Retinal pigment epithelial cell (primary cell): ENCODE data around the gene DENND1B.
A peak's percentile ranks its signal among the peaks of the same experiment; 100 is the strongest.
"Not testable (repeated sequence)": the region's sequence is repeated elsewhere in the genome, so short reads cannot be mapped to it uniquely, and the experiment has no call there.

Experiments
- DNase-seq: peaks from one replicate; pipeline ENCODE4 v3.0.0-alpha.2; 2010; ENCODE audit warnings: low read depth
- H3K4me3 ChIP-seq: 2 replicates; pipeline ENCODE4 v1.5.1; 2011; ENCODE audit warnings: mild to moderate bottlenecking, low read length, control low read depth, moderate library complexity
- TF ChIP-seq, protein P1 (sequence below): conservative IDR thresholded peaks from 2 replicates; pipeline ENCODE4 v1.5.1; 2011; ENCODE audit warnings: low read depth, low read length, control low read depth, inconsistent platforms

Gene DENND1B

DNA sequence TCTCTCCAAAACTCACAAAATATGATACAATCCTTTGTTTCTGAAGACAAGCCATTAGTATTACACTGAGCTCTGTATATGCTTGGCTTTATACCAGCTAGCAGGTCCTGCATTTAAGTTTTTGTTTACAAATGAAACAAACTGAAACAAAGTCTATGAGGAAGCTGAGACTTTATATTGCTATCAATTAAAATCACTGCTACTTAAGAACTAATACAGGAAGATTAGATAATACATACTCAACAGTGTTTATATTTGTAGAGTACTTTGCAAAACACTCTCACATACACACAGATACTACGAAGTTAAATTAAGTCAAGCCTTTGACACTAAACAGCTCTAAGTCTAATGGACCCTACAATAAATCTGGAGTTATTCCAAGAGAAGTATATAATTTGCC lies 259.9 kb downstream of the DENND1B start:
- TF ChIP-seq, protein P1, sequence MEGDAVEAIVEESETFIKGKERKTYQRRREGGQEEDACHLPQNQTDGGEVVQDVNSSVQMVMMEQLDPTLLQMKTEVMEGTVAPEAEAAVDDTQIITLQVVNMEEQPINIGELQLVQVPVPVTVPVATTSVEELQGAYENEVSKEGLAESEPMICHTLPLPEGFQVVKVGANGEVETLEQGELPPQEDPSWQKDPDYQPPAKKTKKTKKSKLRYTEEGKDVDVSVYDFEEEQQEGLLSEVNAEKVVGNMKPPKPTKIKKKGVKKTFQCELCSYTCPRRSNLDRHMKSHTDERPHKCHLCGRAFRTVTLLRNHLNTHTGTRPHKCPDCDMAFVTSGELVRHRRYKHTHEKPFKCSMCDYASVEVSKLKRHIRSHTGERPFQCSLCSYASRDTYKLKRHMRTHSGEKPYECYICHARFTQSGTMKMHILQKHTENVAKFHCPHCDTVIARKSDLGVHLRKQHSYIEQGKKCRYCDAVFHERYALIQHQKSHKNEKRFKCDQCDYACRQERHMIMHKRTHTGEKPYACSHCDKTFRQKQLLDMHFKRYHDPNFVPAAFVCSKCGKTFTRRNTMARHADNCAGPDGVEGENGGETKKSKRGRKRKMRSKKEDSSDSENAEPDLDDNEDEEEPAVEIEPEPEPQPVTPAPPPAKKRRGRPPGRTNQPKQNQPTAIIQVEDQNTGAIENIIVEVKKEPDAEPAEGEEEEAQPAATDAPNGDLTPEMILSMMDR, result no peak
- no peak for DNase-seq
- H3K4me3 ChIP-seq, result no peak overlapping the region

DNA sequence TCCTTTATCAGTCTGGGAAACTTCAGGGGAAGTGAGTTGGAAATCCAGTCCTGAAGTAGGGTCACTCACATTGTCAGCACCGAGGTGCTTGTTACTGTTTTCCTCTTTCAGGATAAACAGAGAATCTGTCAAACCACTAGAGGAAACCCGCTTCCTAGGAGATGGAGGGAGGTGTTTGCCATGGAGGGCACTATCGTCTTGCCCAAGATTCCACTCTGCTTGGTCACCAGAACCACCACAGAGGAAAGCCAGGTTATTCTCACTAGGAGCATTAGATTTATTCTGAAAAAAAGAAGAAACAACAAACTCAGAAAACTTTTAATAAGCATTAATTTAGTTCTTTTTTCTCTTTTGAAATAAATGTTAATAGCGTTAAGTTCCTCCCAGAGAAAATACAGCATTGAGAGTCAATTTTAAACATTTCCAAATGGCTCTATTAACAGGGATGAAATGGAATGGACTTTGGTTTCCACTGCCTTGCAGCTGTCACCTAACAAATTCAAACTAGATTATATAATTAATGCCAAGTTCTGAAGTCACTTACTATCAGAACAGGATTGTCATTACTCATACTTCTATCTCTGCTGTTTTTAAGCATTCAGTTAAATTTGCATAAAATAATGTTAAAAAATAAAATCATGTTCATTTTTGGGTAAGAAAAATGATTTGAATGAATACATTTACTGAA lies 264.4 kb downstream of the DENND1B start:
- no peak overlapping the region for H3K4me3 ChIP-seq
- no peak for DNase-seq
- TF ChIP-seq, protein P1, result no peak

- TF ChIP-seq, protein P1, result no peak
- no peak for DNase-seq
- H3K4me3 ChIP-seq, result no peak overlapping the region
These were observed 278.6 kb downstream of the DENND1B start for GRCh38 chr1:197496722-197497121.

DNA sequence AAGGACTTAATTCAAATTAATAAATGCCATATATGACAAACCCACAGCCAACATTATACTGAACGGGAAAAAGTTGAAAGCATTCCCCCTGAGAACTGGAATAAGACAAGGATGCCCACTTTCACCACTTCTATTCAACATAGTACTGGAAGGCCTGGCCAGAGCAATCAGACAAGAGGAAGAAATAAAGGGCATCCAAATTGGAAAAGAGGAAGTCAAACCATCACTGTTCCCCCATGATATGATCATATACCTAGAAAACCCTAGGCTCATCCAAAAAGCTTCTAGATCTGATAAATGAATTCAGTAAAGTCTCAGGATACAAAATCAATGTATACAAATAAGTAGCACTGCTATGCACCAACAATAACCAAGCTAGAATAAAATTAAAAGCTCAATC lies 283.8 kb downstream of the DENND1B start:
- not testable (repeated sequence) for DNase-seq, H3K4me3 ChIP-seq

DNA sequence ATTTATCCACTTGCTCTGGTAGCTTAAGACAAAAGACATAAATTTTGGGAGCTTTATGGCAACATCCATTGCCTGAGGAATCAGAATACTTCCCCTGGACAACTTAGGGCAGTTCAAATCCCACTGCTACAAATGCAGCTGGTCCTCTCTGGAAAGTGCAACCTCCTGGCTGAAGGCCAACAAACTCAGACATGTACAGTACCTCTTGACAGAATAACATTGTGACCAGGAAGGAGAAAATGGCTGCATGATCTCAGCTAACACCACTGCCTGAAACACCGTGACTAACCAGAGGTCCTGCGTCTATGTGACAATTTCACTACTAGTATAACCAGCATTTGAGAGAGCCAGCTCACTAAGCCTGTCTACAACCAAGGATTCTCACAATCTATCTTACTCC lies 288.3 kb downstream of the DENND1B start:
- TF ChIP-seq, protein P1, result no peak
- peak; percentile 21 for DNase-seq
- no peak overlapping the region for H3K4me3 ChIP-seq

- DNase-seq, result no peak
- no peak overlapping the region for H3K4me3 ChIP-seq
- TF ChIP-seq, protein P1, result no peak
These were observed 289.5 kb downstream of the DENND1B start for GRCh38 chr1:197485790-197486189.

GRCh38 chr1:197481101-197481500 lies 294.2 kb downstream of the DENND1B start:
- no peak for DNase-seq
- H3K4me3 ChIP-seq, result no peak overlapping the region
- TF ChIP-seq, protein P1, result no peak
